Measurements from ENCODE around the gene STK10.

STK10 gene

DNA sequence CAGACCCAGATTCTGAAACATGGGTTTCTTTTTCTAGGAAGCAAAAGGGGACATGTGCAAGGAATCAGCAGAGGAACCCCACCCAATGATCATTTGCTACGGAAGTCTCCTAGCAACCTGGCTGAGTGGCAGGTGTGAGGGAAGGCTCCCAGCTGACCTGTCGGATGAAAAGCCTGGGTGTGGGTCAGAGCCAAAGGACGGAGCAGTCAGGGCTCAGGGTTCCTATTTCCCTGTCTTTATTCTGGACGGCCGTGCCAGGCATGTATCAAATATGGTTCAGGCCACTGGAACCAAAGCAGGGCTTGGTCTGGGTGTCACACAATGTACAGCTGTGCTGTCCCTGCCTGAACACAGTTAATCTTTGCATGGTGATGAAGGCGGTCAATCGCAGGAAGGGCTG lies 20.1 kb downstream of the STK10 start:
- H3K4me3 ChIP-seq (replicated peaks; ENCODE audit: insufficient read depth, low read length) = no peak overlapping the region
- H3K27ac ChIP-seq (replicated peaks) = no peak overlapping the region
- no peak for TF ChIP-seq GABPA (IDR thresholded peaks at IDR 0.05; ENCODE audit: low read depth)
- TF ChIP-seq, protein P1, sequence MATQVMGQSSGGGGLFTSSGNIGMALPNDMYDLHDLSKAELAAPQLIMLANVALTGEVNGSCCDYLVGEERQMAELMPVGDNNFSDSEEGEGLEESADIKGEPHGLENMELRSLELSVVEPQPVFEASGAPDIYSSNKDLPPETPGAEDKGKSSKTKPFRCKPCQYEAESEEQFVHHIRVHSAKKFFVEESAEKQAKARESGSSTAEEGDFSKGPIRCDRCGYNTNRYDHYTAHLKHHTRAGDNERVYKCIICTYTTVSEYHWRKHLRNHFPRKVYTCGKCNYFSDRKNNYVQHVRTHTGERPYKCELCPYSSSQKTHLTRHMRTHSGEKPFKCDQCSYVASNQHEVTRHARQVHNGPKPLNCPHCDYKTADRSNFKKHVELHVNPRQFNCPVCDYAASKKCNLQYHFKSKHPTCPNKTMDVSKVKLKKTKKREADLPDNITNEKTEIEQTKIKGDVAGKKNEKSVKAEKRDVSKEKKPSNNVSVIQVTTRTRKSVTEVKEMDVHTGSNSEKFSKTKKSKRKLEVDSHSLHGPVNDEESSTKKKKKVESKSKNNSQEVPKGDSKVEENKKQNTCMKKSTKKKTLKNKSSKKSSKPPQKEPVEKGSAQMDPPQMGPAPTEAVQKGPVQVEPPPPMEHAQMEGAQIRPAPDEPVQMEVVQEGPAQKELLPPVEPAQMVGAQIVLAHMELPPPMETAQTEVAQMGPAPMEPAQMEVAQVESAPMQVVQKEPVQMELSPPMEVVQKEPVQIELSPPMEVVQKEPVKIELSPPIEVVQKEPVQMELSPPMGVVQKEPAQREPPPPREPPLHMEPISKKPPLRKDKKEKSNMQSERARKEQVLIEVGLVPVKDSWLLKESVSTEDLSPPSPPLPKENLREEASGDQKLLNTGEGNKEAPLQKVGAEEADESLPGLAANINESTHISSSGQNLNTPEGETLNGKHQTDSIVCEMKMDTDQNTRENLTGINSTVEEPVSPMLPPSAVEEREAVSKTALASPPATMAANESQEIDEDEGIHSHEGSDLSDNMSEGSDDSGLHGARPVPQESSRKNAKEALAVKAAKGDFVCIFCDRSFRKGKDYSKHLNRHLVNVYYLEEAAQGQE (IDR thresholded peaks at IDR 0.05; ENCODE audit: insufficient replicate concordance, low read depth) = no peak
- no peak for TF ChIP-seq POLR2AphosphoS5 (IDR thresholded peaks at IDR 0.05; ENCODE audit: low read depth)
- TF ChIP-seq, protein P2, sequence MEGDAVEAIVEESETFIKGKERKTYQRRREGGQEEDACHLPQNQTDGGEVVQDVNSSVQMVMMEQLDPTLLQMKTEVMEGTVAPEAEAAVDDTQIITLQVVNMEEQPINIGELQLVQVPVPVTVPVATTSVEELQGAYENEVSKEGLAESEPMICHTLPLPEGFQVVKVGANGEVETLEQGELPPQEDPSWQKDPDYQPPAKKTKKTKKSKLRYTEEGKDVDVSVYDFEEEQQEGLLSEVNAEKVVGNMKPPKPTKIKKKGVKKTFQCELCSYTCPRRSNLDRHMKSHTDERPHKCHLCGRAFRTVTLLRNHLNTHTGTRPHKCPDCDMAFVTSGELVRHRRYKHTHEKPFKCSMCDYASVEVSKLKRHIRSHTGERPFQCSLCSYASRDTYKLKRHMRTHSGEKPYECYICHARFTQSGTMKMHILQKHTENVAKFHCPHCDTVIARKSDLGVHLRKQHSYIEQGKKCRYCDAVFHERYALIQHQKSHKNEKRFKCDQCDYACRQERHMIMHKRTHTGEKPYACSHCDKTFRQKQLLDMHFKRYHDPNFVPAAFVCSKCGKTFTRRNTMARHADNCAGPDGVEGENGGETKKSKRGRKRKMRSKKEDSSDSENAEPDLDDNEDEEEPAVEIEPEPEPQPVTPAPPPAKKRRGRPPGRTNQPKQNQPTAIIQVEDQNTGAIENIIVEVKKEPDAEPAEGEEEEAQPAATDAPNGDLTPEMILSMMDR (IDR thresholded peaks at IDR 0.05; ENCODE audit: insufficient read depth, low read length) = no peak
- no peak for TF ChIP-seq SPI1 (IDR thresholded peaks at IDR 0.05; ENCODE audit: borderline replicate concordance, low read depth)
- DNase-seq (ENCODE audit: low read depth in 1 of 2, low spot score in 1 of 2) = no peak
- H3K27me3 ChIP-seq (ENCODE audit: insufficient read depth, poor library complexity, severe bottlenecking) = no peaks in the 10 kb centered on the region

DNA sequence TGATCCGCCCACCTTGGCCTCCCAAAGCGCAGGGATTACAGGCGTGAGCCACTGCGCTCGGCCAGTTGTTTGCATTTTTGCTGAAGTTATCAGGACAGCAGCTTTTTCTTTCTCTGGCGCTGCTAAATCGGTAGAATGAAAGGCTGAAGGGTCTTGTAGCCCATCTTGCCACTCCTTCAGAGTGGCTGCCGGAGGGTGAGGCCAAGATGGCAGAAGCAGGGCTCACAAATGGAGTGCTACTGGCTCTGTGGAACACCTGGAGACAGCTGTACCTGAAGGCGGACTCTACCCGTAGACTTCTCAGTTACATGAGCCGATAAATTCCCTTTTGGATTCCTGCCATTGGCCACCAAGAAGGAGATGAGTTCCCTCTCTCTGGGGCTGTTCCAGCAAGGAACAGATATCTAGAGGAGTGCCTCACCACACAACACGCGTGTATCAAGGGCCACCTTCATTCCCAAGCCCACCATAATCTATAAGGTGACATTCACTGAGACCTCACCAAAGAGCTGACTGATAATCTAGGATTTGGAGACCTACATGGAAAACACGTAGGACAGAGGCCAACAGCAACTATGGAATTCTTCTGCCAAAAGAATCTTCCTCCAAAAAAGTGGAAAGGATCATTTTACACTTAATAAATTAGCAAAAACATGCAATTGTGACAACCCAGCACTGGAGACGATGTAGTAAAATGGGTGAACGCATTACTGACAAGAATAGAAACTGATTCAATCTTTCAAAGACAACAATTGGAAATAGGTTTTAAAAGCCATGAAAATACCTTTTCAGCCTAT lies 21.8 kb downstream of the STK10 start:
- DNase-seq (ENCODE audit: low read depth in 1 of 2, low spot score in 1 of 2) = no peak
- H3K27me3 ChIP-seq (ENCODE audit: insufficient read depth, poor library complexity, severe bottlenecking) = no peaks in the 10 kb centered on the region
- H3K4me3 ChIP-seq (replicated peaks; ENCODE audit: insufficient read depth, low read length) = no peak overlapping the region
- no peak overlapping the region for H3K27ac ChIP-seq (replicated peaks)
- TF ChIP-seq POLR2AphosphoS5 (IDR thresholded peaks at IDR 0.05; ENCODE audit: low read depth) = no peak
- TF ChIP-seq, protein P2 (IDR thresholded peaks at IDR 0.05; ENCODE audit: insufficient read depth, low read length) = no peak
- no peak for TF ChIP-seq GABPA (IDR thresholded peaks at IDR 0.05; ENCODE audit: low read depth)
- no peak for TF ChIP-seq SPI1 (IDR thresholded peaks at IDR 0.05; ENCODE audit: borderline replicate concordance, low read depth)
- TF ChIP-seq, protein P1 (IDR thresholded peaks at IDR 0.05; ENCODE audit: insufficient replicate concordance, low read depth) = no peak

GRCh38 chr5:172165465-172165864 lies 22.6 kb downstream of the STK10 start:
- H3K27ac ChIP-seq (replicated peaks) = no peak overlapping the region
- H3K4me3 ChIP-seq (replicated peaks; ENCODE audit: insufficient read depth, low read length) = no peak overlapping the region
- H3K27me3 ChIP-seq (ENCODE audit: insufficient read depth, poor library complexity, severe bottlenecking) = no peaks in the 10 kb centered on the region
- no peak for DNase-seq (ENCODE audit: low read depth in 1 of 2, low spot score in 1 of 2)
- TF ChIP-seq POLR2AphosphoS5 (IDR thresholded peaks at IDR 0.05; ENCODE audit: low read depth) (no peak), SPI1 (IDR thresholded peaks at IDR 0.05; ENCODE audit: borderline replicate concordance, low read depth) (no peak), GABPA (IDR thresholded peaks at IDR 0.05; ENCODE audit: low read depth) (no peak)
- TF ChIP-seq, protein P1 (IDR thresholded peaks at IDR 0.05; ENCODE audit: insufficient replicate concordance, low read depth) = no peak
- TF ChIP-seq, protein P2 (IDR thresholded peaks at IDR 0.05; ENCODE audit: insufficient read depth, low read length) = no peak
